Measurements from ENCODE around the gene TCEA3.
"Not testable (repeated sequence)": the region's sequence is repeated elsewhere in the genome, so short reads cannot be mapped to it uniquely, and the experiment has no call there.

GRCh38 chr1:23380236-23380635 is 44.3 kb downstream of the TCEA3 start:
- TF ChIP-seq, protein P1, sequence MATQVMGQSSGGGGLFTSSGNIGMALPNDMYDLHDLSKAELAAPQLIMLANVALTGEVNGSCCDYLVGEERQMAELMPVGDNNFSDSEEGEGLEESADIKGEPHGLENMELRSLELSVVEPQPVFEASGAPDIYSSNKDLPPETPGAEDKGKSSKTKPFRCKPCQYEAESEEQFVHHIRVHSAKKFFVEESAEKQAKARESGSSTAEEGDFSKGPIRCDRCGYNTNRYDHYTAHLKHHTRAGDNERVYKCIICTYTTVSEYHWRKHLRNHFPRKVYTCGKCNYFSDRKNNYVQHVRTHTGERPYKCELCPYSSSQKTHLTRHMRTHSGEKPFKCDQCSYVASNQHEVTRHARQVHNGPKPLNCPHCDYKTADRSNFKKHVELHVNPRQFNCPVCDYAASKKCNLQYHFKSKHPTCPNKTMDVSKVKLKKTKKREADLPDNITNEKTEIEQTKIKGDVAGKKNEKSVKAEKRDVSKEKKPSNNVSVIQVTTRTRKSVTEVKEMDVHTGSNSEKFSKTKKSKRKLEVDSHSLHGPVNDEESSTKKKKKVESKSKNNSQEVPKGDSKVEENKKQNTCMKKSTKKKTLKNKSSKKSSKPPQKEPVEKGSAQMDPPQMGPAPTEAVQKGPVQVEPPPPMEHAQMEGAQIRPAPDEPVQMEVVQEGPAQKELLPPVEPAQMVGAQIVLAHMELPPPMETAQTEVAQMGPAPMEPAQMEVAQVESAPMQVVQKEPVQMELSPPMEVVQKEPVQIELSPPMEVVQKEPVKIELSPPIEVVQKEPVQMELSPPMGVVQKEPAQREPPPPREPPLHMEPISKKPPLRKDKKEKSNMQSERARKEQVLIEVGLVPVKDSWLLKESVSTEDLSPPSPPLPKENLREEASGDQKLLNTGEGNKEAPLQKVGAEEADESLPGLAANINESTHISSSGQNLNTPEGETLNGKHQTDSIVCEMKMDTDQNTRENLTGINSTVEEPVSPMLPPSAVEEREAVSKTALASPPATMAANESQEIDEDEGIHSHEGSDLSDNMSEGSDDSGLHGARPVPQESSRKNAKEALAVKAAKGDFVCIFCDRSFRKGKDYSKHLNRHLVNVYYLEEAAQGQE (IDR thresholded peaks at IDR 0.05; ENCODE audit: unreplicated experiment) = not testable (repeated sequence)
- TF ChIP-seq, protein P2, sequence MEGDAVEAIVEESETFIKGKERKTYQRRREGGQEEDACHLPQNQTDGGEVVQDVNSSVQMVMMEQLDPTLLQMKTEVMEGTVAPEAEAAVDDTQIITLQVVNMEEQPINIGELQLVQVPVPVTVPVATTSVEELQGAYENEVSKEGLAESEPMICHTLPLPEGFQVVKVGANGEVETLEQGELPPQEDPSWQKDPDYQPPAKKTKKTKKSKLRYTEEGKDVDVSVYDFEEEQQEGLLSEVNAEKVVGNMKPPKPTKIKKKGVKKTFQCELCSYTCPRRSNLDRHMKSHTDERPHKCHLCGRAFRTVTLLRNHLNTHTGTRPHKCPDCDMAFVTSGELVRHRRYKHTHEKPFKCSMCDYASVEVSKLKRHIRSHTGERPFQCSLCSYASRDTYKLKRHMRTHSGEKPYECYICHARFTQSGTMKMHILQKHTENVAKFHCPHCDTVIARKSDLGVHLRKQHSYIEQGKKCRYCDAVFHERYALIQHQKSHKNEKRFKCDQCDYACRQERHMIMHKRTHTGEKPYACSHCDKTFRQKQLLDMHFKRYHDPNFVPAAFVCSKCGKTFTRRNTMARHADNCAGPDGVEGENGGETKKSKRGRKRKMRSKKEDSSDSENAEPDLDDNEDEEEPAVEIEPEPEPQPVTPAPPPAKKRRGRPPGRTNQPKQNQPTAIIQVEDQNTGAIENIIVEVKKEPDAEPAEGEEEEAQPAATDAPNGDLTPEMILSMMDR (conservative IDR thresholded peaks at IDR 0.05; ENCODE audit: low read depth in 2 of 2) = not testable (repeated sequence)
- TF ChIP-seq EZH2 (IDR thresholded peaks at IDR 0.05; ENCODE audit: low read depth, unreplicated experiment); POLR2AphosphoS5 (IDR thresholded peaks at IDR 0.05; ENCODE audit: low read depth); EZH2phosphoT487 (IDR thresholded peaks at IDR 0.05; ENCODE audit: unreplicated experiment); CREB1 (CRISPR knock-in tag; IDR thresholded peaks at IDR 0.05; ENCODE audit: low read depth); NANOG (IDR thresholded peaks at IDR 0.05; ENCODE audit: borderline replicate concordance); STAT1 (IDR thresholded peaks at IDR 0.05; ENCODE audit: unreplicated experiment); ZNF331 (CRISPR knock-in tag; IDR thresholded peaks at IDR 0.05; ENCODE audit: low read depth); JUNB (IDR thresholded peaks at IDR 0.05; ENCODE audit: unreplicated experiment): not testable (repeated sequence)
